Bone marrow (tissue), 2 donors: Measurements from ENCODE around the gene KLF16.

Experiments
- DNase-seq, 2 donors: peaks; one replicate each; lab custom pipeline; 2025; lab: John Stamatoyannopoulos, UW

The KLF16 gene

GRCh38 chr19:1807030-1807694 lies 56.2 kb downstream of the KLF16 start:
- DNase-seq, result no peak

GRCh38 chr19:1806184-1807029 lies 57.0 kb downstream of the KLF16 start:
- DNase-seq, result no peak

GRCh38 chr19:1805401-1806183 lies 57.8 kb downstream of the KLF16 start:
- no peak for DNase-seq

GRCh38 chr19:1804858-1805257 lies 58.5 kb downstream of the KLF16 start:
- no peak for DNase-seq
